Muscle layer of duodenum (tissue), 2 donors: ENCODE data around the gene ACVR1B.

Experiments
- H3K27ac ChIP-seq: one replicate; pipeline ENCODE4 v1.7.0; 2013; ENCODE audit warnings: mild to moderate bottlenecking, low read length
- H3K27me3 ChIP-seq: one replicate; pipeline ENCODE4 v1.7.0; 2013; ENCODE audit warnings: low read depth, mild to moderate bottlenecking, control low read depth, low read length
- H3K36me3 ChIP-seq, 2 donors: one replicate each; pipeline ENCODE4 v1.7.0; 2013; ENCODE audit warnings: low read length in 2 of 2, control low read depth in 1 of 2, mild to moderate bottlenecking in 1 of 2; ENCODE audit not compliant: insufficient read depth in 2 of 2, control insufficient read depth in 1 of 2
- H3K4me1 ChIP-seq, 2 donors: one replicate each; pipeline ENCODE4 v1.7.0; 2013; ENCODE audit warnings: low read length in 2 of 2, mild to moderate bottlenecking in 2 of 2, control low read depth in 1 of 2, moderate library complexity in 1 of 2; ENCODE audit not compliant: insufficient read depth in 2 of 2, control insufficient read depth in 1 of 2
- H3K4me3 ChIP-seq, 2 donors: one replicate each; pipeline ENCODE4 v1.7.0; 2013; ENCODE audit warnings: low read length in 2 of 2, low read depth in 1 of 2, mild to moderate bottlenecking in 1 of 2
- H3K9me3 ChIP-seq, 2 donors: one replicate each; pipeline ENCODE4 v1.7.0; 2013; ENCODE audit warnings: low read length in 2 of 2, control low read depth in 1 of 2, mild to moderate bottlenecking in 1 of 2; ENCODE audit not compliant: control insufficient read depth in 1 of 2
- donor health status: healthy.

Gene ACVR1B

GRCh38 chr12:52043386-52044212 lies 92.1 kb downstream of the ACVR1B start:
- Histone ChIP-seq H3K4me1 (peaks cover 13 to 30% of the 10 kb centered on the region in 2 donors), H3K36me3 (peaks cover 0 to 7% of the 10 kb centered on the region in 2 donors), H3K9me3 (no peaks in the 10 kb centered on the region), H3K27me3 (no peaks in the 10 kb centered on the region), H3K4me3 (peak overlapping the region in 1 of 2 donors; percentile 25), H3K27ac (peak overlapping the region; percentile 77)

- H3K9me3 ChIP-seq = no peaks in the 10 kb centered on the region
- H3K36me3 ChIP-seq = peaks cover 0 to 7% of the 10 kb centered on the region in 2 donors
- H3K27ac ChIP-seq = peak overlapping the region; percentile 77
- peak overlapping the region; percentile 25 to 37 for H3K4me3 ChIP-seq
- no peaks in the 10 kb centered on the region for H3K27me3 ChIP-seq
- peaks cover 13 to 25% of the 10 kb centered on the region in 2 donors for H3K4me1 ChIP-seq
These were observed 92.9 kb downstream of the ACVR1B start for GRCh38 chr12:52044292-52044983.

GRCh38 chr12:52045794-52046199 lies 94.3 kb downstream of the ACVR1B start:
- Histone ChIP-seq H3K27me3 (no peaks in the 10 kb centered on the region), H3K4me1 (peaks cover 21 to 25% of the 10 kb centered on the region in 2 donors), H3K9me3 (no peaks in the 10 kb centered on the region), H3K36me3 (peaks cover 0 to 7% of the 10 kb centered on the region in 2 donors), H3K27ac (peak overlapping the region; percentile 18), H3K4me3 (no peak overlapping the region)
